NT2/D1 (cell line): ENCODE measurements around the gene DDX10.
A peak's percentile ranks its signal among the peaks of the same experiment; 100 is the strongest.

Experiments used
- DNase-seq: peaks from one replicate; pipeline ENCODE4 v3.0.0-alpha.2; 2011; ENCODE audit warnings: low read depth, low spot score
- H3K27me3 ChIP-seq: 2 replicates; pipeline ENCODE4 v1.6.0; 2011; ENCODE audit warnings: mild to moderate bottlenecking; ENCODE audit not compliant: insufficient read length, insufficient read depth
- H3K36me3 ChIP-seq: 2 replicates; pipeline ENCODE4 v1.6.1; 2011; ENCODE audit warnings: mild to moderate bottlenecking, low read length, mixed read lengths; ENCODE audit not compliant: insufficient read depth, insufficient read length
- H3K4me1 ChIP-seq: 2 replicates; pipeline ENCODE4 v1.5.1; 2011; ENCODE audit not compliant: insufficient read depth, insufficient read length
- H3K4me3 ChIP-seq: 2 replicates; pipeline ENCODE4 v1.5.1; 2011; ENCODE audit warnings: low read depth; ENCODE audit not compliant: insufficient read length
- H3K9ac ChIP-seq: 2 replicates; pipeline ENCODE4 v1.6.0; 2011; ENCODE audit warnings: low read depth; ENCODE audit not compliant: insufficient read length
- H3K9me3 ChIP-seq: 2 replicates; pipeline ENCODE4 v1.5.1; 2011; ENCODE audit warnings: mild to moderate bottlenecking, low read length; ENCODE audit not compliant: insufficient read depth
- SUZ12 ChIP-seq: IDR thresholded peaks from 2 replicates; pipeline ENCODE4 v1.6.1; 2011; ENCODE audit not compliant: insufficient read length, insufficient read depth; ENCODE audit errors: extremely low read depth
- YY1 ChIP-seq: IDR thresholded peaks from 2 replicates; pipeline ENCODE4 v1.6.1; 2011; ENCODE audit not compliant: insufficient read length, insufficient read depth
- ZNF274 ChIP-seq: IDR thresholded peaks from 2 replicates; pipeline ENCODE4 v1.6.1; 2011; ENCODE audit warnings: mild to moderate bottlenecking, low read depth, low read length

The DDX10 gene

GRCh38 chr11:108865406-108865805, 200.5 kb downstream of the DDX10 start:
- H3K9ac ChIP-seq: no peak overlapping the region
- H3K9me3 ChIP-seq: no peaks in the 10 kb centered on the region
- H3K27me3 ChIP-seq: no peaks in the 10 kb centered on the region
- H3K4me1 ChIP-seq: no peaks in the 10 kb centered on the region
- TF ChIP-seq SUZ12 (no peak), ZNF274 (no peak), YY1 (no peak)
- H3K4me3 ChIP-seq: no peak overlapping the region
- no peak for DNase-seq
- no peaks in the 10 kb centered on the region for H3K36me3 ChIP-seq

GRCh38 chr11:108866781-108867180, 201.9 kb downstream of the DDX10 start:
- H3K9ac ChIP-seq: no peak overlapping the region
- H3K36me3 ChIP-seq: no peaks in the 10 kb centered on the region
- no peaks in the 10 kb centered on the region for H3K4me1 ChIP-seq
- no peaks in the 10 kb centered on the region for H3K9me3 ChIP-seq
- TF ChIP-seq SUZ12 (no peak), YY1 (no peak), ZNF274 (no peak)
- DNase-seq: no peak
- no peaks in the 10 kb centered on the region for H3K27me3 ChIP-seq
- no peak overlapping the region for H3K4me3 ChIP-seq

GRCh38 chr11:108870373-108871020, 205.6 kb downstream of the DDX10 start:
- no peak overlapping the region for H3K9ac ChIP-seq
- no peaks in the 10 kb centered on the region for H3K27me3 ChIP-seq
- TF ChIP-seq SUZ12: no peak
- no peak for TF ChIP-seq YY1
- TF ChIP-seq ZNF274: no peak
- H3K4me1 ChIP-seq: no peaks in the 10 kb centered on the region
- H3K4me3 ChIP-seq: no peak overlapping the region
- DNase-seq: no peak
- H3K9me3 ChIP-seq: no peaks in the 10 kb centered on the region
- no peaks in the 10 kb centered on the region for H3K36me3 ChIP-seq

DNA sequence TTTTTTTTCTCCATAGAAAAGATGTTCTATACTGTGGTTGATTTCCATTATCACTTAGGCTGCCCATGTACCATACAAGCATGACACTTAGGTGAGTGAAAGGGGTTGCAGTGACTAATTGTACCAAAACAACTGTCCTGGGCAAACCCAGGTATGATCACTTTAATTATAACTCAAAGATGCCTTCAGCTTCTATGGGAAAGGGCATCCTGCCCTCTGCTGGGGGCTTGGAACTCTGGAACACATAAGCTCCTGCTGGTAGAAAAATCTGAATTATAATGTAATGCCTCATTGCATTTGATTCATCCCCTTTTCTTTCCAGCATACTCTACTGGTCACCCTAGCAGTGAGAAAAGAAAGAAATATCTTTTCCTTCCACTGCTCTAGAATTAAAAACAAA, 206.3 kb downstream of the DDX10 start:
- no peak for TF ChIP-seq YY1
- no peak for TF ChIP-seq ZNF274
- TF ChIP-seq SUZ12: no peak
- no peaks in the 10 kb centered on the region for H3K4me1 ChIP-seq
- H3K9me3 ChIP-seq: no peaks in the 10 kb centered on the region
- no peaks in the 10 kb centered on the region for H3K27me3 ChIP-seq
- H3K36me3 ChIP-seq: no peaks in the 10 kb centered on the region
- no peak overlapping the region for H3K4me3 ChIP-seq
- peak; percentile 22 for DNase-seq
- H3K9ac ChIP-seq: no peak overlapping the region

DNA sequence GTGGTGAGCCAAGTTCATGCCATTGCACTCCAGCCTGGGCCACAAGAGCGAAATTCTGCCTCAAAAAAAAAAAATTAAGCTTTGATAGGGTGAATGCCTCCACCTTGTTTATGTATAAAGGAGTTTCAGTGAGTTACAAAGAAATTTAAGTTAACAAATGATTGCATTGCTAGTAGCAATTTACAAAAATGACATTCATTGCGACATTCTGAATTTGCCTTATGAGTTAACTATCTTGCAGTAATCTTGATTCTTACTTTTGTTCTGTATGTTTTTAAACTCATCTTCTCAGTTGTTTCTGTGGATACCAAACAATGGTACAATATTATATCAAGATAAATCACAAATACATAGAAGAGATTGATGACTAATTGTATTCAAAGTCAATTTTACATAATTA, 207.0 kb downstream of the DDX10 start:
- DNase-seq: no peak
- Histone ChIP-seq H3K27me3 (no peaks in the 10 kb centered on the region), H3K4me3 (no peak overlapping the region), H3K9ac (no peak overlapping the region), H3K4me1 (no peaks in the 10 kb centered on the region), H3K9me3 (no peaks in the 10 kb centered on the region), H3K36me3 (no peaks in the 10 kb centered on the region)
- TF ChIP-seq ZNF274 (no peak), YY1 (no peak), SUZ12 (no peak)

DNA sequence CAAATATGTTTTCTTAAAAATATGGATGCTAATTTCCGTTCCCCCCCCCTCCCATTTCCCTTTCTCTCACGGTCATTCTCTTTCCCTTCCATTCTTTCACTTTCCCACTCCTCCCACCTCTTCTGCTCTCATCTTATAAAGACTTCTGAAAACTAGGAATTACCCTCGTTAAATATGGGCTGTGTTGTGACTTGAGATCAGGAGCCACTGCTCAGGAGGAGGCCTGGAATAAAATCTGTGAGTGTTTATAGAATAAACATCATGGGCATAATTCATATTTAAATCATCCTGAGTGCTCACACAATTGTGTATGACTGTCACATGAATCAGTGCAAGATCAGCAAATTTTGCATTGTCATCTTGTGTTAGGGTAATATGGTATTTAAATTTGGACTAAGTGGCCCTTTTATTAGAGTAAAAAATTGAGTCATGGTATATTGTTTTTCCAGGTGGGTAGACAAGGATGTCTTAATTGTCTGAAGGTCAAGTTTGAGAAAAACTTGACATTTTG, 208.0 kb downstream of the DDX10 start:
- no peaks in the 10 kb centered on the region for H3K36me3 ChIP-seq
- H3K9ac ChIP-seq: no peak overlapping the region
- no peaks in the 10 kb centered on the region for H3K4me1 ChIP-seq
- TF ChIP-seq SUZ12 (no peak), YY1 (no peak), ZNF274 (no peak)
- DNase-seq: no peak
- H3K9me3 ChIP-seq: no peaks in the 10 kb centered on the region
- no peak overlapping the region for H3K4me3 ChIP-seq
- no peaks in the 10 kb centered on the region for H3K27me3 ChIP-seq

DNA sequence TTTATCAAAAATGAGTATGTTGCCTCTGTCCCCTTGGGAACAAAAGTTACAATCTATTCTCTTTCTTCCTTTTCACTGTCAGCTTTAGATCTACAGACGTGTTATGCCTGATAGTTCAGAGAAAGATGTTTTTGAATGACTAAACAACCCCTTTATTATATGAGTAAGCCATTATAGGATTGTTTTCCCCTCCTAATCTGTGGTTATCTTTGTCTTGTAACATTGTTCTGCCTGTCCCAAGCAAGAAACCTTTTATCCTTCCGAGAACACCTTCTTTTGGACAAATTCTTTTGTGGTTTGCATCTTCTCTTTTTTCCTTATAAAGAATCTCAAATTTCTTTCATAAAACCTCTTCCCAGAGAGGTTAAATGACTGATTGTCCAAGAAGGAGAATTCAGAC, 208.4 kb downstream of the DDX10 start:
- Histone ChIP-seq H3K4me1 (no peaks in the 10 kb centered on the region), H3K9ac (no peak overlapping the region), H3K4me3 (no peak overlapping the region), H3K36me3 (no peaks in the 10 kb centered on the region), H3K9me3 (no peaks in the 10 kb centered on the region), H3K27me3 (no peaks in the 10 kb centered on the region)
- no peak for DNase-seq
- no peak for TF ChIP-seq SUZ12
- TF ChIP-seq YY1: no peak
- no peak for TF ChIP-seq ZNF274
